HUES64 (cell line): Measurements from ENCODE around the gene SEC16B.

ENCODE experiments used
- H3K27ac ChIP-seq: 2 replicates; pipeline ENCODE4 v1.7.0; 2013; ENCODE audit warnings: low read depth, low read length, inconsistent platforms
- H3K27me3 ChIP-seq: 2 replicates; pipeline ENCODE4 v1.6.1; 2013; ENCODE audit warnings: mild to moderate bottlenecking, low read length; ENCODE audit not compliant: insufficient read depth
- H3K36me3 ChIP-seq: 2 replicates; pipeline ENCODE4 v1.6.1; 2013; ENCODE audit warnings: mild to moderate bottlenecking, low read length; ENCODE audit not compliant: insufficient read depth
- H3K4me1 ChIP-seq: 2 replicates; pipeline ENCODE4 v1.6.1; 2013; ENCODE audit warnings: mild to moderate bottlenecking, low read length, moderate library complexity; ENCODE audit not compliant: insufficient read depth
- H3K4me3 ChIP-seq: 2 replicates; pipeline ENCODE4 v1.5.1; 2013; ENCODE audit warnings: mild to moderate bottlenecking, low read length, moderate library complexity
- H3K9ac ChIP-seq: 2 replicates; pipeline ENCODE4 v1.6.1; 2013; ENCODE audit warnings: mild to moderate bottlenecking, low read depth, low read length
- H3K9me3 ChIP-seq: 2 replicates; pipeline ENCODE4 v1.6.1; 2013; ENCODE audit warnings: low read depth, low read length; ENCODE audit not compliant: insufficient read depth
- WGBS: fragments of 150-250, 120-280 bp; methylation state at CpG from one replicate; pipeline ENCODE4 v1.1.7; 2013; ENCODE audit warnings: missing lambda C conversion rate; 5-methylcytosine and 5-hydroxymethylcytosine counted together

SEC16B gene

DNA sequence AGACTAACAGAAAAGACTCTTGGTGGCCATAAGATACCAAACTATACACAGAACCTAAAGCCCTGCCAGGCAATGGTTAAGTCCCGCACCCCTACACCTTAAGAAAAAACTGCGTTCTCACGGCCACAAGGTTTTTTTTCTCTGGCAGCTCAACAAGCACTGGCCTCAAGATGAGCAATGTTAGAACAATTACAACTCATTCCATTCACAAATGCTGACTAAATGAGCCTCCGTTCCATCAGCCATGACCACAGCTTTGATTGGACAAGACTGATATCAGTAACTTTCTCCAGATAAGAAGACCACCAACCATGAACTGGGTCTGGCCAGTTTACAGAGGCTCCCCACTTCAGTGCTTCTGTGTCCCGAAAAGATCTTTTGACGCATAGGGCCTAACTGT is 31.9 kb downstream of the SEC16B start:
- H3K4me1 ChIP-seq: no peaks in the 10 kb centered on the region; the same call in 1 of the 2 replicates
- H3K9ac ChIP-seq: no peak overlapping the region
- no peaks in the 10 kb centered on the region for H3K9me3 ChIP-seq
- 90% methylated on average over 6 of the region's 6 CpGs for WGBS
- no peaks in the 10 kb centered on the region for H3K36me3 ChIP-seq
- H3K4me3 ChIP-seq: no peak overlapping the region
- H3K27me3 ChIP-seq: no peaks in the 10 kb centered on the region
- H3K27ac ChIP-seq: no peak overlapping the region

DNA sequence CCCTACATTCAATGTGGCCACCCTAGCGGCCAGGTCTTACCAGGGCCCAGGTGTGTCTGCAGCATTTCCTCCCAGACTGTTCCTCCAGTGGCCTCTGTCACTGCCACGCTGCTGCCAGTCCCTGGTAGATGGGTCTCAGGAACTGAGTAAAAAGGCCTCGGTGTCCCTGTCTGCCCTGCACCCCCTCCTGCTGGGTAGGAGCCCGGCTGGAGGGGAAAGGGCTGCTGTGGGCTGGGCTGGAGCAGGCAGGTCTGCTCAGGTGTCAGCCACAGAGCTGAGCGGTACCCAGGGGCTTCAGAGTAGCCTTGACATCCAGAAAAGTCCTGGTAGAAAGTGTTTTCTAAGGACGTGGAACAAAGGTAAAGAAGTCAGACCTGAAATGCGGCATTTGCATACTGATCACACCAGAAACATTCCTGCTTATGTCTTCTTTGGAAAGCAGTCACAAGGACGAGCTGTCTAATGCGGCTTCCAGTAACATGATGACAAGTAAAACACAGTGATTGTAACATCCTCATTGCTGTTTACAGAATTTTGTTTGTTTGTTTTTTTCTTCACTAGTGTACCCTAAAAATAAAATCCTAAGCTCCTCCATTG is 32.6 kb downstream of the SEC16B start:
- H3K4me3 ChIP-seq: no peak overlapping the region
- WGBS: 81% methylated on average over 9 of the region's 9 CpGs
- no peaks in the 10 kb centered on the region for H3K36me3 ChIP-seq
- no peak overlapping the region for H3K27ac ChIP-seq
- H3K9ac ChIP-seq: no peak overlapping the region
- no peaks in the 10 kb centered on the region for H3K9me3 ChIP-seq
- H3K4me1 ChIP-seq: no peaks in the 10 kb centered on the region; the same call in 1 of the 2 replicates
- H3K27me3 ChIP-seq: no peaks in the 10 kb centered on the region

DNA sequence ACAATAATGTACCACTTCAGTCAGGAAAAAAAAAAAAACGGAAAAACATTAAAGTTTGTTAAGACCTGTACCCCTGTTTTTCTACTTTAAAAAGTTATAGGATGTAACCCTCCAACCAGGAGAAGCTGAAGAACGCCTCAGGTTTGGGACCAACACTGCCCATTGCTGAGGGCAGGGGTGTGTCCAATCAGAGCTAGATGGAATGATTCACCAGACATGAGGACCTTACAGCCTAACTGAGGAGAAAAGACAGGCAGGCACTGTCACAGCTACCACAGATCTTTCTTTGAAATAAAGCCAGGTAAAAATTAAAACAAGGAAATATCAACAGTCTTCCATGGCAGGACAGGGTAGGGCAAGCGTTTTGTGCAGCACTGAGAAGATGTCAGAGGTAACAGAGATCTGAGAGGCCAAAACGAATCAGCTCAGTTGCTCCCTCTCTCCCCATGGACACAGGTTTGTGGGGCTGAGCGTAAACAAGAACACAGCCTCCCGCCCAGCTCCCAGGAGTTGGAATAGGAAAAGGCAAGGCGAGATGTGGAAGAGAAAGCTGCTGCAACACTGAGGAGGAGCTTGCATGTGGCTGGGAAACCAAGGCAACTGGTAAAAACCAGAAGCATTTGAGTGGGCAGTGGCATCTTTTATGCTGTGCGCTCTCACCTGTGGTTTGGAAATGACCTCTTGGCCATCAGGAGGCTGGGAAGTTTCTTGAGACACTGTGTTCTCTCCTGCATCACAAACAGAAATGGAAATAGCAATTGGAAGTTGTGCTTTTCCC is 34.0 kb downstream of the SEC16B start:
- WGBS: 90% methylated on average over 7 of the region's 8 CpGs
- Histone ChIP-seq H3K27me3 (no peaks in the 10 kb centered on the region), H3K27ac (no peak overlapping the region), H3K9ac (no peak overlapping the region), H3K4me3 (no peak overlapping the region), H3K4me1 (no peaks in the 10 kb centered on the region; the same call in 1 of the 2 replicates), H3K36me3 (no peaks in the 10 kb centered on the region), H3K9me3 (no peaks in the 10 kb centered on the region)

DNA sequence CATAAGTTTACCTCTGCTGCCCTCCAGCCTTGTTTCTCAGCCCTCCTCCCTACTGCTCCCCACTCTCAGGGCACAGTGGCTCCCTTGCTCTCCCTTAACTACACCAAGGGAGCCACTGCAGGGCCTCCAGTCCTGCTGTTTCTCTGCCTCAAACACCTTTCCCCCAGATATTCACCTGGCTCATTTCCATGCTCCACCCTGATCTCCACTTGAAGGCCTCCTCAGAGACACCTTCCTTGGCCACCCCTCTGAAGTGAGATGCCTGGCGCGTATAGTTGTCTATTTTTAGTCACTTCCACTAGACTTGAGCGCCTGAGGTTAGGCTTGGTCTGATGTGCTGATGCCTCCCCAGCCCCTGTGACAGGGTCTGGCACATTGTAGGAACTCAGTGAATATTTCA is 34.9 kb downstream of the SEC16B start:
- H3K36me3 ChIP-seq: no peaks in the 10 kb centered on the region
- no peak overlapping the region for H3K4me3 ChIP-seq
- H3K27ac ChIP-seq: no peak overlapping the region
- 96% methylated on average over 3 of the region's 3 CpGs for WGBS
- H3K9me3 ChIP-seq: no peaks in the 10 kb centered on the region
- no peaks in the 10 kb centered on the region; the same call in 1 of the 2 replicates for H3K4me1 ChIP-seq
- no peaks in the 10 kb centered on the region for H3K27me3 ChIP-seq
- no peak overlapping the region for H3K9ac ChIP-seq

DNA sequence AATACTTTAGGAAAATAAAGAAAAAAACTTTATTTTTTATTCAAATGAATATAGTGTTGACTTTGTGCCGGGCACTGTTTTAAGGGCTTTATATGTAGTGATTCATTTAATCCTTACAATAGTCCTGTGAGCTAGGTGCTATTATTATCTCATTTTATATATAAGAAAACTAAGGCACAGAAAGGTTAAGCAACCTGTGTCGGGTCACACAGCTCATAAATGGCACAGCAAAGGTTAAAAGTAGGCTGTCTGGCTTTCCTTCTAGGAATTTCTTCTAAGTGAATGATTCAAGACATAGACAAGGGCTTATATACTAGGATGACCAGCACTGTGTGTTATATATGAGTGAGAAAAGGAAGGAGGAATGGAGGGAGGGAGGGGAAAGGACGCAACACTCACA is 35.4 kb downstream of the SEC16B start:
- Histone ChIP-seq H3K9ac (no peak overlapping the region), H3K9me3 (no peaks in the 10 kb centered on the region), H3K4me3 (no peak overlapping the region), H3K27ac (no peak overlapping the region), H3K4me1 (no peaks in the 10 kb centered on the region; the same call in 1 of the 2 replicates), H3K36me3 (no peaks in the 10 kb centered on the region), H3K27me3 (no peaks in the 10 kb centered on the region)
- WGBS: 97% methylated on average over 2 of the region's 3 CpGs

DNA sequence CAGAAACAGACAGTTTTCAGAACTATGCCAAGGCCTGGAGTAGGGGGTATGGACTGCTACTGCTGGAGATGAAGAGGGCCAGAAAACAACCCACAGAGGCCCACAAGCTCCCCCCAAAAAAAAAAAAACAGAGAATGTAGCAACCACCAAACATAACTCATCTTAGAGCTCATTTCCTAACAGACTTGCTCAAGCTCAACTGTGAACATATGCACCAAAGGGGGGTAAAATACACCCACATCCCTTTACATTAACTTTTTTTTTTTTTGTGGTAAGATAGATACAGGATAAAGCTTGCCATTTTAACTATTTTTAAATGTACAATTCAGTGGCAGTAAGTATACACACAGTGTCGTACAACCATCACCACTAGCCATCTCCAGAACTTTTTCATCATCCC is 36.0 kb downstream of the SEC16B start:
- Histone ChIP-seq H3K27me3 (no peaks in the 10 kb centered on the region), H3K9ac (no peak overlapping the region), H3K36me3 (no peaks in the 10 kb centered on the region), H3K4me3 (no peak overlapping the region), H3K9me3 (no peaks in the 10 kb centered on the region), H3K4me1 (peaks cover 4% of the 10 kb centered on the region; the same call in 1 of the 2 replicates), H3K27ac (no peak overlapping the region)
- 94% methylated on average over 1 of the region's 1 CpG for whole genome bisulfite sequencing

DNA sequence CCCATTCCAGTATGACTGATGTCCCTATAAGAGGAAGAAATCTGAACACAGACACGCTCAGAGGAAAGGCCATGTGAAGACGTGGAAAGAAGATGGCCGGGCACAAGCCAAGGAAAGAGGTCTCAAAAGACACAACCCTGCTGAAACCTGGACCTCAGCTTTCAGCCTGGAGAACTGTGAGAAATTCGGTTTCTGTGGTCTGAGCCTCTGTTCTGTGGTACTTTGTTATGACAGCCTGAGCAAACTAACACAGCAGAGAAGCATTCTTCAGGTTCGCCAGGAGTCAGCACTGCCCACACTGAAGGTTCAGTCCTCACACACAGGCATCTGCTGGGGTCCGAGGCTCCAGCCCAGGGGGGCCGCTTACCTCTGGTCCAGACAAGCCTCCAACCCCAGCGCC is 37.7 kb downstream of the SEC16B start:
- Histone ChIP-seq H3K27ac (no peak overlapping the region), H3K27me3 (no peaks in the 10 kb centered on the region), H3K36me3 (no peaks in the 10 kb centered on the region), H3K4me1 (peaks cover 7% of the 10 kb centered on the region; the same call in 1 of the 2 replicates), H3K4me3 (no peak overlapping the region), H3K9ac (no peak overlapping the region), H3K9me3 (no peaks in the 10 kb centered on the region)
- 78% methylated on average over 8 of the region's 8 CpGs for WGBS

DNA sequence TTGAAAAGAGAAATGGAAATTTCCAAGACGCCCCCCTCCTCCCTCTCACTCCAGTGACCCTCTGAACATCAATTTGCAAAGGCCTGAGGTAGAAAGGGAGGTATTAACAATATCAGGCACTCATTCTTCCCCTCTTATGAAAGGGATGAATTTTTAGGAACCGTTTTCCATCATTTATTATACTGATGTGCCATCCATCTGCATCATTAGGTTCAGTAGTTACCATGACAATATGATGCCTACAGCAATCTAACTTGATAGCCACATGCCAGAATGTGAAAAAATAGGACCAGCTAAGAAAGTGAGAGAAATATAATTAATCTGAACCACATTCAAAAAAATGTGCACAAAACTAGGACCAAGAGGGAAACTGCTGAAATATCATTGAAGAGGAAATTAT is 40.9 kb downstream of the SEC16B start:
- Histone ChIP-seq H3K9ac (no peak overlapping the region), H3K27me3 (no peaks in the 10 kb centered on the region), H3K36me3 (no peaks in the 10 kb centered on the region), H3K4me3 (no peak overlapping the region), H3K4me1 (peaks cover 7% of the 10 kb centered on the region; the same call in 1 of the 2 replicates), H3K27ac (no peak overlapping the region), H3K9me3 (no peaks in the 10 kb centered on the region)
- no CpG with 5 or more reads among the region's 2 CpGs for WGBS

DNA sequence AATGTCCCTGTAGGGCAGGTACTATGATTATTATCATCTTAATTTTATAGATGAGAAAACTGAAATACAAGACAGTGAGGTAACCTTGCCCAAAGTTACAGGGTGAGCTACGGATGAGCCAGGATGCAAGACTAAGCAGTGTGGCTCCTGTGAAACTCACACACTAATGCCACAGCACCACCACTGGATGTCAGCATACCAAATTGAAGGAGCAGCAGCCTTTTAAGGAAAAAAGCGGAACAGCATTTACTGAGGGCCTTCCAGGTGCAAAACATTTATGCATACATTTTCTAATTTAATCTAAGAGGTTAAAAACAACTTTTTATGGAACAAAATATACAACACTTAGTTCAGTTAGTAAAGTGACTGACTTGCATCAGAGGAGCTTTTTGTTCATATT is 41.7 kb downstream of the SEC16B start:
- H3K27ac ChIP-seq: no peak overlapping the region
- WGBS: 77% methylated on average over 2 of the region's 2 CpGs
- H3K36me3 ChIP-seq: no peaks in the 10 kb centered on the region
- H3K9me3 ChIP-seq: no peaks in the 10 kb centered on the region
- H3K9ac ChIP-seq: no peak overlapping the region
- H3K4me1 ChIP-seq: peaks cover 7% of the 10 kb centered on the region; the same call in 1 of the 2 replicates
- H3K4me3 ChIP-seq: no peak overlapping the region
- H3K27me3 ChIP-seq: no peaks in the 10 kb centered on the region

DNA sequence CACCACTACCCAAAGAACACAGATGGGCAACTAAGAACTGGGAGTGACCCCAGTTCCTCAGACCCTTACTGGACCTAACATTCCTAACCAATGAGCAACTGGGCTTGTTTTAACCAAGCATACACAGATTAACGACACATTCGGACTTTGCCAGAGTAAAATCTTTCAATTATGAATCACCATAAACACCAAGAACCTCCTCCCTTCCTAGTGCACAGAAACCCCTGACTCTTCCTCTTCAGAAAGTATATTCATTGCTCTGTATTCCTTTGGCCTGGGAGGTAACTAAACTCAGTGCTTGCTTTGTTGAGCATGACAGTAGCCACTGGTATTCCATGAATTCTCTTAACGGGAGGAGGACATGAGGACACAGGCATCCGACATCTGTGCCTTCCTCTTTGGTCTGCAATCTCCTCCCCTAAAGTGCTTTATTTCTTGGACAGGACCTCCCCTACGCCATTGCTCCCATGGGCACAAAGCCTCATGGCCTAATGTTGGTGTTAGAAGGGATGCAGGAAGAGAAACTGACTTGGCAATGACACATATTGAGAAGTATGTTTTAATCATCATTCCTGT is 42.7 kb downstream of the SEC16B start:
- 88% methylated on average over 5 of the region's 5 CpGs for WGBS
- no peak overlapping the region for H3K9ac ChIP-seq
- H3K4me3 ChIP-seq: no peak overlapping the region
- H3K9me3 ChIP-seq: no peaks in the 10 kb centered on the region
- H3K36me3 ChIP-seq: no peaks in the 10 kb centered on the region
- H3K27me3 ChIP-seq: no peaks in the 10 kb centered on the region
- H3K4me1 ChIP-seq: peaks cover 7% of the 10 kb centered on the region; the same call in 1 of the 2 replicates
- H3K27ac ChIP-seq: no peak overlapping the region

DNA sequence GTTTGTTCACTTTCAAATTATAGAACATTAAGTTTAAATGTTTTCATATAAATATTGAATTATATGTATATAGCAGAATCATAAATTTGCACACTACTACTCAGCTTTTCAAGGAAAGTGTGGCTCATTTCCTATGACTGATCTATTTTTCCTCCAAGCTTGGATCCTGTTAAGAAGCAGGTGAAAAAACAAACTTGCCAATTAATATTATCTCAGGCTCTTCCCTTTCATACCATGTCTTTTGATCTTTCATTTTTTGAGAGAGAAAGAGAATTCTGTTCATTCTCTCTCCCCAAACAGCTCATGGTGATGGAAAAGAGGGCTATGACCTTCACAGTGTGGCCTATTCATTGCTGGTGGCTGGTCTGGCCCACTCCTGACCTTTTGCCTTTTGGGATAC is 43.7 kb downstream of the SEC16B start:
- Histone ChIP-seq H3K9ac (no peak overlapping the region), H3K27ac (no peak overlapping the region), H3K4me3 (no peak overlapping the region)

More for the DNA sequence above, 43.7 kb downstream of the SEC16B start:
- Histone ChIP-seq H3K36me3 (no peaks in the 10 kb centered on the region), H3K27me3 (no peaks in the 10 kb centered on the region), H3K4me1 (peaks cover 12% of the 10 kb centered on the region), H3K9me3 (no peaks in the 10 kb centered on the region)
